Pancreas (tissue), 10 donors: Measurements from ENCODE around the gene REPS2. TPM values are rescaled to one million over a fixed set of nuclear protein-coding genes. Genes with fewer than 3 reads are reported as not detected.

Experiments
- ATAC-seq, 4 donors: fragments of 200-7000 bp; cut with Tn5 transposase; one replicate each; pipeline versions ENCODE4 v1.8.0 to v1.9.1; 2020; ENCODE audit warnings: mild to moderate bottlenecking in 4 of 4, moderate library complexity in 4 of 4
- DNase-seq, 6 donors: peaks; one replicate each; pipeline ENCODE4 v3.0.0-alpha.2; 2020
- FAIRE-seq: peaks from 2 replicates; lab custom pipeline; 2012; peaks lifted over from hg19 to GRCh38; lab: Jason Lieb, UNC
- H3K27ac ChIP-seq, 4 donors: fragments of 200-600 bp; sonication (generic); 1 replicate in 3 of 4; 2 replicates in 1 of 4; pipeline versions ENCODE4 v1.5.0 to v1.8.0; 2020
- H3K27me3 ChIP-seq, 4 donors: fragments of 200-600 bp; one replicate each; pipeline ENCODE4 v1.8.0; 2021
- H3K36me3 ChIP-seq, 3 donors: fragments of 200-600 bp; sonication (generic) in 1 of 3; one replicate each; pipeline versions ENCODE4 v1.5.0 to v1.8.0; 2020 to 2021
- H3K4me1 ChIP-seq, 3 donors: fragments of 200-600 bp; one replicate each; pipeline ENCODE4 v1.8.0; 2021
- H3K4me3 ChIP-seq, 4 donors: fragments of 200-600 bp; sonication (generic) in 2 of 4; one replicate each; pipeline versions ENCODE4 v1.5.0 to v1.8.0; 2020 to 2021
- H3K9me3 ChIP-seq, 4 donors: fragments of 200-600 bp; one replicate each; pipeline ENCODE4 v1.8.0; 2021
- CTCF ChIP-seq, 4 donors: fragments of 200-600 bp; sonication (generic) in 3 of 4; IDR thresholded peaks; one replicate each; pipeline versions ENCODE4 v1.5.0 to v1.8.0; 2021; ENCODE audit warnings: antibody characterized with exemption in 4 of 4
- whole genome bisulfite sequencing, 2 donors: extraction: QIAGEN DNeasy Blood & Tissue Kit; methylation state at CpG; one replicate each; pipeline ENCODE4 v1.1.7; 2013; 5-methylcytosine and 5-hydroxymethylcytosine counted together
- intact Hi-C, 3 donors: fragments of 100-400 bp; cut with DNase I; formaldehyde crosslinking; loops; one replicate each; pipeline versions ENCODE4 v1.11.1 to v1.14.2; 2022
- polyA plus RNA-seq, 2 donors: library from polyadenylated mRNA; stranded (reverse); fragments of 200-250 nt; gene quantifications; one replicate each; pipeline ENCODE4 v1.2.3, GENCODE V29; 2013
- total RNA-seq, 6 donors: library from RNA; stranded (reverse); fragmentation: NEBNext Ultra II Directional in 4 of 6; extraction: Animal tissue kit (Norgen Biotek cat#: 25700) in 4 of 6; gene quantifications; one replicate each; pipeline versions ENCODE4 v1.2.1 to v1.2.4, GENCODE V29; 2021 to 2023
- donor health status: healthy with polysubstance abuse.
- donor health status: DM: no; HTN: no; CAD: no; lungs with moderate emphysema.
- donor health status: DM: no; HTN: no; CAD: no.
- donor health status: control.
- donor health status: control.
- donor health status: Bipolar disorder and iron deficiency.
- donor health status: DM: yes; HTN: yes; CAD: no.
- donor health status: DM: no; HTN: no; CAD: no.
- donor health status: DM: no; HTN: no; CAD: no.
- donor health status: DM: yes; HTN: yes; CAD: no.

The REPS2 gene
- total and polyA plus RNA-seq, 8 donors: 5.2 to 29.3 (median 15.3) TPM

GRCh38 chrX:16977771-16978170 is 31.3 kb downstream of the REPS2 start:
- Histone ChIP-seq H3K4me3 (no peak overlapping the region), H3K36me3 (no peaks in the 10 kb centered on the region), H3K9me3 (no peaks in the 10 kb centered on the region), H3K27ac (no peak overlapping the region), H3K4me1 (peaks cover 0 to 7% (median 0%) of the 10 kb centered on the region in 3 donors), H3K27me3 (no peaks in the 10 kb centered on the region)
- FAIRE-seq: no peak
- intact Hi-C loops: no loop called here
- peak in 2 of 4 donors; percentile 20 to 29 for ATAC-seq
- TF ChIP-seq CTCF (IDR thresholded peaks at IDR 0.05): no peak
- DNase-seq: no peak

GRCh38 chrX:16978193-16978984 is 31.9 kb downstream of the REPS2 start:
- Histone ChIP-seq H3K36me3 (no peaks in the 10 kb centered on the region), H3K27ac (no peak overlapping the region), H3K9me3 (no peaks in the 10 kb centered on the region), H3K27me3 (no peaks in the 10 kb centered on the region), H3K4me3 (no peak overlapping the region), H3K4me1 (peaks cover 0 to 7% (median 0%) of the 10 kb centered on the region in 3 donors)
- FAIRE-seq (peak; percentile 68), DNase-seq (peak in 3 of 6 donors; percentile 28 to 50 (median 34)), ATAC-seq (peak; percentile 52 to 68 (median 64))
- 41 to 53% methylated on average over 3 of the region's 3 CpGs for WGBS, 2 donors
- TF ChIP-seq CTCF (IDR thresholded peaks at IDR 0.05): no peak
- intact Hi-C loops: no loop called here

- H3K27ac ChIP-seq: no peak overlapping the region
Observed at GRCh38 chrX:16979226-16979625, 32.8 kb downstream of the REPS2 start.

GRCh38 chrX:16981209-16981608 is 34.8 kb downstream of the REPS2 start:
- DNase-seq: no peak
- 87 to 89% methylated on average over 1 of the region's 1 CpG for WGBS, 2 donors
- no peak overlapping the region for H3K4me3 ChIP-seq
- H3K9me3 ChIP-seq: no peaks in the 10 kb centered on the region
- FAIRE-seq: no peak
- no peak overlapping the region for H3K27ac ChIP-seq
- no peaks in the 10 kb centered on the region for H3K36me3 ChIP-seq
- peaks cover 0 to 4% (median 0%) of the 10 kb centered on the region in 3 donors for H3K4me1 ChIP-seq
- no peak for TF ChIP-seq CTCF (IDR thresholded peaks at IDR 0.05)
- intact Hi-C loops: no loop called here
- ATAC-seq: no peak
- no peaks in the 10 kb centered on the region for H3K27me3 ChIP-seq

More at GRCh38 chrX:16979226-16979625, 32.8 kb downstream of the REPS2 start:
- no peaks in the 10 kb centered on the region for H3K27me3 ChIP-seq
- peak in 1 of 4 donors; percentile 26 for ATAC-seq
- FAIRE-seq: peak; percentile 54
- no peak for TF ChIP-seq CTCF (IDR thresholded peaks at IDR 0.05)
- peaks cover 0 to 7% (median 0%) of the 10 kb centered on the region in 3 donors for H3K4me1 ChIP-seq
- WGBS, 2 donors: 75 to 78% methylated on average over 1 of the region's 1 CpG
- H3K9me3 ChIP-seq: no peaks in the 10 kb centered on the region
- H3K36me3 ChIP-seq: no peaks in the 10 kb centered on the region
- intact Hi-C loops: no loop called here
- no peak for DNase-seq
- H3K4me3 ChIP-seq: no peak overlapping the region

- Histone ChIP-seq H3K36me3 (no peaks in the 10 kb centered on the region), H3K4me1 (peaks cover 0 to 4% (median 0%) of the 10 kb centered on the region in 3 donors), H3K27ac (no peak overlapping the region), H3K27me3 (no peaks in the 10 kb centered on the region), H3K4me3 (no peak overlapping the region), H3K9me3 (no peaks in the 10 kb centered on the region)
- TF ChIP-seq CTCF (IDR thresholded peaks at IDR 0.05): no peak
- DNase-seq (no peak), ATAC-seq (no peak), FAIRE-seq (peak; percentile 94)
- intact Hi-C loops: no loop called here
Observed at GRCh38 chrX:16981980-16982379, 35.5 kb downstream of the REPS2 start.
